OCI-M2 (cell line): ENCODE data around the gene PRDX1.
A peak's percentile ranks its signal among the peaks of the same experiment; 100 is the strongest.

ENCODE experiments used
- DNase-seq: peaks from one replicate; lab custom pipeline; 2025; ENCODE audit not compliant: unreplicated experiment; lab: John Stamatoyannopoulos, UW

Gene PRDX1

GRCh38 chr1:45521413-45522323 is at the start of gene PRDX1:
TSS of gene PRDX1 (minus strand) at chr1:45521884. CDS start at chr1:45519043, 2,841 bp downstream.
- DNase-seq, result peak; percentile 73

- no peak for DNase-seq
Observed at GRCh38 chr1:45570631-45571030, 48.9 kb upstream of the PRDX1 start.

- DNase-seq, result peak; percentile 48
Observed at GRCh38 chr1:45569962-45570581, 48.4 kb upstream of the PRDX1 start.

- DNase-seq, result no peak
Observed at GRCh38 chr1:45569571-45569961, 47.9 kb upstream of the PRDX1 start.

GRCh38 chr1:45568421-45568820 is 46.7 kb upstream of the PRDX1 start:
- DNase-seq, result no peak

- no peak for DNase-seq
Observed at GRCh38 chr1:45567911-45568310, 46.2 kb upstream of the PRDX1 start.

- no peak for DNase-seq
Observed at GRCh38 chr1:45566722-45567121, 45.0 kb upstream of the PRDX1 start.

- DNase-seq, result no peak
Observed at GRCh38 chr1:45563843-45564242, 42.2 kb upstream of the PRDX1 start.

- DNase-seq, result no peak
Observed at GRCh38 chr1:45557422-45557944, 35.8 kb upstream of the PRDX1 start.

- no peak for DNase-seq
Observed at GRCh38 chr1:45554198-45554597, 32.5 kb upstream of the PRDX1 start.

- DNase-seq, result no peak
Observed at GRCh38 chr1:45552331-45552730, 30.6 kb upstream of the PRDX1 start.

- DNase-seq, result no peak
Observed at GRCh38 chr1:45551684-45552083, 30.0 kb upstream of the PRDX1 start.

- peak; percentile 66 for DNase-seq
Observed at GRCh38 chr1:45550401-45551351, 29.0 kb upstream of the PRDX1 start, which contains the start of gene AKR1A1. TSS of gene AKR1A1 (plus strand) at chr1:45550826. CDS start at chr1:45561795, 10,969 bp downstream.

- no peak for DNase-seq
Observed at GRCh38 chr1:45545553-45546310, 24.0 kb upstream of the PRDX1 start.

GRCh38 chr1:45545019-45545493 is 23.4 kb upstream of the PRDX1 start:
- DNase-seq, result no peak

- no peak for DNase-seq
Observed at GRCh38 chr1:45544530-45544929, 22.8 kb upstream of the PRDX1 start.

GRCh38 chr1:45543581-45544417 is 22.1 kb upstream of the PRDX1 start:
- peak; percentile 9 for DNase-seq

- no peak for DNase-seq
Observed at GRCh38 chr1:45542591-45542990, 20.9 kb upstream of the PRDX1 start.

- no peak for DNase-seq
Observed at GRCh38 chr1:45541193-45541592, 19.5 kb upstream of the PRDX1 start.
